Inflammatory macrophage treated with lipopolysaccharide for 4 hours (primary cell): Measurements from ENCODE around the gene MRPL18.
"Not testable (repeated sequence)": the region's sequence is repeated elsewhere in the genome, so short reads cannot be mapped to it uniquely, and the experiment has no call there.

ENCODE experiments used
- DNase-seq: peaks from one replicate; pipeline ENCODE4 v3.0.0-alpha.2; 2020

Gene MRPL18

GRCh38 chr6:159790149-159790955 lies at the start of gene MRPL18:
MRPL18 (plus strand) TSS chr6:159790467; CDS start chr6:159790588, 121 bp downstream.
- peak; percentile 97 for DNase-seq

GRCh38 chr6:159742165-159742564 lies 48.1 kb upstream of the MRPL18 start:
- no peak for DNase-seq

GRCh38 chr6:159745081-159745480 lies 45.2 kb upstream of the MRPL18 start:
- no peak for DNase-seq

- DNase-seq: no peak
Observed at GRCh38 chr6:159746759-159747158, 43.5 kb upstream of the MRPL18 start.

GRCh38 chr6:159748127-159748526 lies 42.1 kb upstream of the MRPL18 start:
- not testable (repeated sequence) for DNase-seq

- no peak for DNase-seq
Observed at GRCh38 chr6:159751448-159751847, 38.8 kb upstream of the MRPL18 start.

- no peak for DNase-seq
Observed at GRCh38 chr6:159753081-159753872, 37.0 kb upstream of the MRPL18 start.

- DNase-seq: no peak
Observed at GRCh38 chr6:159754401-159754800, 35.9 kb upstream of the MRPL18 start.

GRCh38 chr6:159754959-159755914 lies 35.0 kb upstream of the MRPL18 start:
- no peak for DNase-seq

- no peak for DNase-seq
Observed at GRCh38 chr6:159756508-159756907, 33.8 kb upstream of the MRPL18 start.

- DNase-seq: no peak
Observed at GRCh38 chr6:159758031-159759001, 32.0 kb upstream of the MRPL18 start.

GRCh38 chr6:159759645-159760044 lies 30.6 kb upstream of the MRPL18 start:
- DNase-seq: no peak

- peak; percentile 19 for DNase-seq
Observed at GRCh38 chr6:159760602-159761057, 29.6 kb upstream of the MRPL18 start.

GRCh38 chr6:159761129-159761872 lies 29.0 kb upstream of the MRPL18 start:
- DNase-seq: no peak

- peak; percentile 92 for DNase-seq
Observed at GRCh38 chr6:159761873-159762680, 28.2 kb upstream of the MRPL18 start, which contains the start of gene ACAT2. ACAT2 (plus strand) TSS chr6:159762045; CDS start chr6:159762088, 43 bp downstream.

- peak; percentile 68 for DNase-seq
Observed at GRCh38 chr6:159762681-159763293, 27.5 kb upstream of the MRPL18 start.

- DNase-seq: peak; percentile 11
Observed at GRCh38 chr6:159766906-159767305, 23.4 kb upstream of the MRPL18 start.

GRCh38 chr6:159769470-159769869 lies 20.8 kb upstream of the MRPL18 start:
- no peak for DNase-seq

GRCh38 chr6:159772196-159772595 lies 18.1 kb upstream of the MRPL18 start:
- DNase-seq: no peak
